ENCODE results near the gene LRBA.

The LRBA gene

GRCh38 chr4:150475763-150476162, 539.3 kb downstream of the LRBA start:
- no peak for DNase-seq

- DNase-seq = no peak
Measured at GRCh38 chr4:150464523-150464922, 550.6 kb downstream of the LRBA start.

GRCh38 chr4:150462743-150463142, 552.3 kb downstream of the LRBA start:
- DNase-seq = no peak

GRCh38 chr4:150461957-150462356, 553.1 kb downstream of the LRBA start:
- DNase-seq = no peak

GRCh38 chr4:150457802-150458201, 557.3 kb downstream of the LRBA start:
- DNase-seq = no peak

GRCh38 chr4:150451883-150452282, 563.2 kb downstream of the LRBA start:
- DNase-seq = no peak

- no peak for DNase-seq
Measured at GRCh38 chr4:150447356-150447755, 567.7 kb downstream of the LRBA start.

GRCh38 chr4:150439451-150439933, 575.6 kb downstream of the LRBA start:
- DNase-seq = no peak

- no peak for DNase-seq
Measured at GRCh38 chr4:150436598-150437370, 578.3 kb downstream of the LRBA start.

- no peak for DNase-seq
Measured at GRCh38 chr4:150431221-150431620, 583.9 kb downstream of the LRBA start.

GRCh38 chr4:150425161-150425560, 589.9 kb downstream of the LRBA start:
- DNase-seq = no peak

GRCh38 chr4:150423503-150423902, 591.6 kb downstream of the LRBA start:
- no peak for DNase-seq

GRCh38 chr4:150423074-150423473, 592.0 kb downstream of the LRBA start:
- DNase-seq = no peak

- DNase-seq = no peak
Measured at GRCh38 chr4:150421612-150422011, 593.5 kb downstream of the LRBA start.

- no peak for DNase-seq
Measured at GRCh38 chr4:150419939-150420338, 595.1 kb downstream of the LRBA start.

GRCh38 chr4:150418757-150419410, 596.2 kb downstream of the LRBA start:
- DNase-seq = no peak

GRCh38 chr4:150415213-150415612, 599.9 kb downstream of the LRBA start:
- no peak for DNase-seq

GRCh38 chr4:150411520-150411919, 603.6 kb downstream of the LRBA start:
- no peak for DNase-seq

GRCh38 chr4:150402871-150403272, 612.2 kb downstream of the LRBA start:
- no peak for DNase-seq

- DNase-seq = no peak
Measured at GRCh38 chr4:150401083-150401687, 613.9 kb downstream of the LRBA start.

- DNase-seq = no peak
Measured at GRCh38 chr4:150395872-150396271, 619.2 kb downstream of the LRBA start.

- DNase-seq = no peak
Measured at GRCh38 chr4:150394046-150394445, 621.0 kb downstream of the LRBA start.

GRCh38 chr4:150391052-150391451, 624.0 kb downstream of the LRBA start:
- DNase-seq = no peak

- DNase-seq = no peak
Measured at GRCh38 chr4:150390531-150390910, 624.6 kb downstream of the LRBA start.
